Measurements from ENCODE around the gene KIR3DL1. TPM values are rescaled to one million over a fixed set of nuclear protein-coding genes. Genes with fewer than 3 reads are reported as not detected.

KIR3DL1 gene
- total RNA-seq, 6 experiments from 2014 or later: not detected

- H3K27me3 Mint-ChIP-seq (ENCODE audit: insufficient read depth): no peaks in the 10 kb centered on the region
- no peak for TF ChIP-seq CTCF (IDR thresholded peaks at IDR 0.05)
- no peak for DNase-seq
- no peak overlapping the region for H3K4me3 Mint-ChIP-seq
- H3K27ac Mint-ChIP-seq: no peak overlapping the region
- H3K36me3 Mint-ChIP-seq (ENCODE audit: low read depth): peaks cover 14% of the 10 kb centered on the region
- H3K9me3 Mint-ChIP-seq: peaks cover 51% of the 10 kb centered on the region
- H3K4me1 Mint-ChIP-seq (ENCODE audit: low read depth): no peaks in the 10 kb centered on the region
Measured at GRCh38 chr19:54875506-54875905, 59.2 kb downstream of the KIR3DL1 start.

- TF ChIP-seq CTCF (IDR thresholded peaks at IDR 0.05): no peak
- DNase-seq: no peak
- peaks cover 2% of the 10 kb centered on the region; the same call in 1 of the 2 replicates for H3K27me3 Mint-ChIP-seq (ENCODE audit: insufficient read depth)
- peaks cover 10% of the 10 kb centered on the region for H3K36me3 Mint-ChIP-seq (ENCODE audit: low read depth)
- H3K4me1 Mint-ChIP-seq (ENCODE audit: low read depth): no peaks in the 10 kb centered on the region
- H3K27ac Mint-ChIP-seq: no peak overlapping the region
- no peak overlapping the region for H3K4me3 Mint-ChIP-seq
- H3K9me3 Mint-ChIP-seq: peaks cover 53% of the 10 kb centered on the region
Measured at GRCh38 chr19:54877471-54877870, 61.2 kb downstream of the KIR3DL1 start.

Other genes with a start within 250 kb of the KIR3DL1 start
- gene LILRA2, start 242.7 kb upstream of the KIR3DL1 start, total RNA-seq (2021; fragmentation: NEBNext Ultra II Directional; extraction: Animal tissue kit (Norgen Biotek cat#: 25700)): not detected
- not detected for gene LILRA1, start 222.8 kb upstream of the KIR3DL1 start, total RNA-seq (2021; fragmentation: NEBNext Ultra II Directional; extraction: Animal tissue kit (Norgen Biotek cat#: 25700))
- gene LILRB1, start 186.0 kb upstream of the KIR3DL1 start, total RNA-seq (2021; fragmentation: NEBNext Ultra II Directional; extraction: Animal tissue kit (Norgen Biotek cat#: 25700)): not detected
- gene LILRB4, start 153.5 kb upstream of the KIR3DL1 start, total RNA-seq (2021; fragmentation: NEBNext Ultra II Directional; extraction: Animal tissue kit (Norgen Biotek cat#: 25700)): not detected
- gene KIR3DL3, start 92.0 kb upstream of the KIR3DL1 start, total RNA-seq (2021; fragmentation: NEBNext Ultra II Directional; extraction: Animal tissue kit (Norgen Biotek cat#: 25700)): not detected
- not detected for gene KIR2DL3, start 78.0 kb upstream of the KIR3DL1 start, total RNA-seq (2021; fragmentation: NEBNext Ultra II Directional; extraction: Animal tissue kit (Norgen Biotek cat#: 25700))
- not detected for gene KIR2DL1, start 46.7 kb upstream of the KIR3DL1 start, total RNA-seq (2021; fragmentation: NEBNext Ultra II Directional; extraction: Animal tissue kit (Norgen Biotek cat#: 25700))
- not detected for gene KIR2DL4, start 12.9 kb upstream of the KIR3DL1 start, total RNA-seq (2021; fragmentation: NEBNext Ultra II Directional; extraction: Animal tissue kit (Norgen Biotek cat#: 25700))
- gene KIR2DS4, start 16.2 kb downstream of the KIR3DL1 start, total RNA-seq (2021; fragmentation: NEBNext Ultra II Directional; extraction: Animal tissue kit (Norgen Biotek cat#: 25700)): not detected
- not detected for gene KIR3DL2, start 34.0 kb downstream of the KIR3DL1 start, total RNA-seq (2021; fragmentation: NEBNext Ultra II Directional; extraction: Animal tissue kit (Norgen Biotek cat#: 25700))
- not detected for gene FCAR, start 57.8 kb downstream of the KIR3DL1 start, total RNA-seq (2021; fragmentation: NEBNext Ultra II Directional; extraction: Animal tissue kit (Norgen Biotek cat#: 25700))
- not detected for gene NCR1, start 89.7 kb downstream of the KIR3DL1 start, total RNA-seq (2021; fragmentation: NEBNext Ultra II Directional; extraction: Animal tissue kit (Norgen Biotek cat#: 25700))
- gene NLRP7, start 131.1 kb downstream of the KIR3DL1 start, total RNA-seq (2021; fragmentation: NEBNext Ultra II Directional; extraction: Animal tissue kit (Norgen Biotek cat#: 25700)): not detected
- under 1 TPM in 1 of 6 experiments, not detected in 5; 0.26 TPM for gene NLRP2, start 149.9 kb downstream of the KIR3DL1 start, total RNA-seq (2021; fragmentation: NEBNext Ultra II Directional; extraction: Animal tissue kit (Norgen Biotek cat#: 25700))
- not detected for gene GP6, start 221.8 kb downstream of the KIR3DL1 start, total RNA-seq (2021; fragmentation: NEBNext Ultra II Directional; extraction: Animal tissue kit (Norgen Biotek cat#: 25700))
- 1 to 10 TPM; 2.4 to 3.3 (median 2.8) TPM for gene RDH13, start 246.7 kb downstream of the KIR3DL1 start, total RNA-seq (2021; fragmentation: NEBNext Ultra II Directional; extraction: Animal tissue kit (Norgen Biotek cat#: 25700))